CD4-positive, alpha-beta memory T cell (primary cell): ENCODE data around the gene NLRP5. TPM values are rescaled to one million over a fixed set of nuclear protein-coding genes. Genes with fewer than 3 reads are reported as not detected.
"Not testable (repeated sequence)": the region's sequence is repeated elsewhere in the genome, so short reads cannot be mapped to it uniquely, and the experiment has no call there.

ENCODE experiments used
- CTCF ChIA-PET: fragments of 350-600 bp; sonication (Branson Sonifier 250); formaldehyde crosslinking; loops from one replicate; lab custom pipeline; 2021; ENCODE audit warnings: inconsistent platforms; ENCODE audit not compliant: partially characterized antibody; lab: Charles Lee
- POLR2A ChIA-PET: fragments of 350-600 bp; sonication (Branson Sonifier 250); formaldehyde crosslinking; loops from one replicate; lab custom pipeline; 2021; ENCODE audit not compliant: partially characterized antibody; lab: Charles Lee
- DNase-seq, 5 donors: peaks; one replicate each; pipeline versions ENCODE4 v3.0.0 to v3.0.0-alpha.2; 2020 to 2022; ENCODE audit warnings: mixed read lengths in 1 of 5
- H3K27ac ChIP-seq: one replicate; pipeline ENCODE4 v1.7.0; 2013; ENCODE audit warnings: low read depth, low read length
- H3K27me3 ChIP-seq: 2 replicates; pipeline ENCODE4 v1.7.0; 2013; ENCODE audit warnings: mild to moderate bottlenecking, low read length, moderate library complexity; ENCODE audit not compliant: insufficient read depth
- H3K36me3 ChIP-seq: 2 replicates; pipeline ENCODE4 v1.7.0; 2013; ENCODE audit warnings: mild to moderate bottlenecking, low read length, moderate library complexity; ENCODE audit not compliant: insufficient read depth
- H3K4me1 ChIP-seq: 2 replicates; pipeline ENCODE4 v1.7.0; 2013; ENCODE audit warnings: mild to moderate bottlenecking, low read length, moderate library complexity; ENCODE audit not compliant: insufficient read depth
- H3K4me3 ChIP-seq, 2 donors: one replicate each; pipeline ENCODE4 v1.7.0; 2013; ENCODE audit warnings: low read length in 2 of 2, mild to moderate bottlenecking in 1 of 2
- H3K9me3 ChIP-seq, 2 donors: one replicate each; pipeline ENCODE4 v1.7.0; 2013; ENCODE audit warnings: low read length in 2 of 2, control low read depth in 1 of 2; ENCODE audit not compliant: control insufficient read depth in 1 of 2
- H3K27ac Mint-ChIP-seq, 7 donors: one replicate each; pipeline ENCODE4 v1.8.0; 2020 to 2021; ENCODE audit warnings: mixed read lengths in 7 of 7, mild to moderate bottlenecking in 6 of 7, inconsistent platforms in 3 of 7, moderate library complexity in 3 of 7
- H3K27me3 Mint-ChIP-seq, 2 donors: one replicate each; pipeline ENCODE4 v1.8.0; 2020 to 2021; ENCODE audit warnings: mixed read lengths in 2 of 2
- H3K36me3 Mint-ChIP-seq, 2 donors: one replicate each; pipeline ENCODE4 v1.8.0; 2020 to 2021; ENCODE audit warnings: mixed read lengths in 2 of 2, inconsistent platforms in 1 of 2, mild to moderate bottlenecking in 1 of 2
- H3K4me1 Mint-ChIP-seq, 4 donors: one replicate each; pipeline ENCODE4 v1.8.0; 2020 to 2021; ENCODE audit warnings: mixed read lengths in 4 of 4, mild to moderate bottlenecking in 1 of 4
- H3K4me3 Mint-ChIP-seq, 8 donors: one replicate each; pipeline ENCODE4 v1.8.0; 2020 to 2021; ENCODE audit warnings: mixed read lengths in 8 of 8, mild to moderate bottlenecking in 7 of 8, moderate library complexity in 6 of 8, inconsistent platforms in 3 of 8
- H3K9me3 Mint-ChIP-seq, 8 donors: one replicate each; pipeline ENCODE4 v1.8.0; 2020 to 2021; ENCODE audit warnings: mixed read lengths in 8 of 8, mild to moderate bottlenecking in 5 of 8, inconsistent platforms in 3 of 8, moderate library complexity in 1 of 8
- intact Hi-C: fragments of 100-400 bp; cut with micrococcal nuclease; formaldehyde crosslinking; loops from one replicate; pipeline ENCODE4 v1.15.1; 2023
- polyA plus RNA-seq, 2 donors: library from polyadenylated mRNA; unstranded; fragments of 300-500 nt; fragmentation: Illumina TruSeq; gene quantifications; one replicate each; pipeline ENCODE4 v1.2.3, GENCODE V29; 2021
- total RNA-seq, 2 experiments: library from RNA; stranded (reverse); gene quantifications; one replicate each; pipeline ENCODE4 v1.2.3, GENCODE V29; 2021

The NLRP5 gene
- total and polyA plus RNA-seq, 4 experiments from 2014 or later: not detected

- Histone ChIP-seq H3K4me3 (no peak overlapping the region), H3K27ac (no peak overlapping the region), H3K4me1 (peaks cover 9% of the 10 kb centered on the region), H3K27me3 (no peaks in the 10 kb centered on the region), H3K36me3 (peaks cover 17% of the 10 kb centered on the region), H3K9me3 (no peaks in the 10 kb centered on the region)
- H3K4me3 Mint-ChIP-seq: no peak overlapping the region
- POLR2A ChIA-PET: no interaction called here
- no peak overlapping the region for H3K27ac Mint-ChIP-seq
- H3K27me3 Mint-ChIP-seq: no peaks in the 10 kb centered on the region
- peaks cover 0 to 25% of the 10 kb centered on the region in 2 donors for H3K36me3 Mint-ChIP-seq
- no peaks in the 10 kb centered on the region for H3K9me3 Mint-ChIP-seq
- CTCF ChIA-PET: no interaction called here
- no peak for DNase-seq
- peaks cover 10 to 33% (median 17%) of the 10 kb centered on the region in 4 donors for H3K4me1 Mint-ChIP-seq
- intact Hi-C loops: no loop called here
These were observed 116.5 kb downstream of the NLRP5 start for GRCh38 chr19:56103027-56103614.

- Histone ChIP-seq H3K4me3 (no peak overlapping the region), H3K27ac (no peak overlapping the region), H3K9me3 (no peaks in the 10 kb centered on the region), H3K4me1 (peaks cover 9% of the 10 kb centered on the region), H3K36me3 (peaks cover 17% of the 10 kb centered on the region), H3K27me3 (no peaks in the 10 kb centered on the region)
- Mint-ChIP-seq H3K27ac (peak overlapping the region in 3 of 7 donors; percentile 48 to 85 (median 75)), H3K4me3 (no peak overlapping the region), H3K4me1 (peaks cover 12 to 46% (median 17%) of the 10 kb centered on the region in 4 donors), H3K9me3 (no peaks in the 10 kb centered on the region), H3K36me3 (peaks cover 0 to 25% of the 10 kb centered on the region in 2 donors), H3K27me3 (no peaks in the 10 kb centered on the region)
- POLR2A ChIA-PET: interaction anchor here (1.3 kb wide), 1 partner anchor 17 kb away, joined by 3 read pairs; the partner anchor contains the start of gene ZNF787
- DNase-seq: no peak
- CTCF ChIA-PET: interaction anchor here (1.0 to 1.3 kb wide), 2 partner anchors 23 to 36 kb away, joined by 3 to 5 read pairs; no protein-coding TSS in a partner anchor
- intact Hi-C loops: no loop called here
These were observed 117.8 kb downstream of the NLRP5 start for GRCh38 chr19:56104423-56104822.

- no peak overlapping the region for H3K4me3 ChIP-seq
- H3K4me1 ChIP-seq: peaks cover 9% of the 10 kb centered on the region
- POLR2A ChIA-PET: interaction anchor here (1.3 kb wide), 1 partner anchor 16 kb away, joined by 3 read pairs; the partner anchor contains the start of gene ZNF787
- intact Hi-C loops: loop anchor here (1.0 kb wide), 1 partner anchor 67 kb away; no protein-coding TSS in a partner anchor
- H3K27ac ChIP-seq: no peak overlapping the region
- H3K9me3 ChIP-seq: no peaks in the 10 kb centered on the region
- peak in 4 of 5 donors; percentile 25 to 40 (median 34) for DNase-seq
- Mint-ChIP-seq H3K4me3 (peak overlapping the region in 1 of 8 donors; percentile 8), H3K27me3 (no peaks in the 10 kb centered on the region), H3K36me3 (peaks cover 0 to 22% of the 10 kb centered on the region in 2 donors), H3K9me3 (no peaks in the 10 kb centered on the region), H3K27ac (peak overlapping the region in 3 of 7 donors; percentile 13 to 42 (median 41)), H3K4me1 (peaks cover 12 to 46% (median 17%) of the 10 kb centered on the region in 4 donors)
- H3K36me3 ChIP-seq: peaks cover 17% of the 10 kb centered on the region
- CTCF ChIA-PET: interaction anchor here (1.0 to 1.3 kb wide), 3 partner anchors 24 to 67 kb away, joined by 3 to 7 read pairs (median 5); no protein-coding TSS in a partner anchor
- no peaks in the 10 kb centered on the region for H3K27me3 ChIP-seq
These were observed 118.6 kb downstream of the NLRP5 start for GRCh38 chr19:56105090-56105701.

GRCh38 chr19:56105831-56106396 lies 119.3 kb downstream of the NLRP5 start:
- not testable (repeated sequence) for H3K27me3 Mint-ChIP-seq, H3K9me3 Mint-ChIP-seq, H3K9me3 ChIP-seq, H3K4me1 ChIP-seq, DNase-seq, H3K27me3 ChIP-seq, H3K27ac ChIP-seq, H3K4me3 ChIP-seq
- CTCF ChIA-PET: interaction anchor here (1.1 to 1.3 kb wide), 2 partner anchors 25 to 66 kb away, joined by 3 to 7 read pairs; no protein-coding TSS in a partner anchor
- intact Hi-C loops: loop anchor here (1.0 kb wide), 1 partner anchor 66 kb away; no protein-coding TSS in a partner anchor
- peaks cover 12 to 46% (median 17%) of the 10 kb centered on the region in 4 donors for H3K4me1 Mint-ChIP-seq
- peak overlapping the region in 2 of 8 donors; percentile 49 to 57 for H3K4me3 Mint-ChIP-seq
- POLR2A ChIA-PET: interaction anchor here (1.3 kb wide), 1 partner anchor 15 kb away, joined by 3 read pairs; the partner anchor contains the start of gene ZNF787
- peaks cover 0 to 22% of the 10 kb centered on the region in 2 donors for H3K36me3 Mint-ChIP-seq
- peak overlapping the region in 2 of 7 donors; percentile 8 to 13 for H3K27ac Mint-ChIP-seq
- peaks cover 11% of the 10 kb centered on the region for H3K36me3 ChIP-seq

DNA sequence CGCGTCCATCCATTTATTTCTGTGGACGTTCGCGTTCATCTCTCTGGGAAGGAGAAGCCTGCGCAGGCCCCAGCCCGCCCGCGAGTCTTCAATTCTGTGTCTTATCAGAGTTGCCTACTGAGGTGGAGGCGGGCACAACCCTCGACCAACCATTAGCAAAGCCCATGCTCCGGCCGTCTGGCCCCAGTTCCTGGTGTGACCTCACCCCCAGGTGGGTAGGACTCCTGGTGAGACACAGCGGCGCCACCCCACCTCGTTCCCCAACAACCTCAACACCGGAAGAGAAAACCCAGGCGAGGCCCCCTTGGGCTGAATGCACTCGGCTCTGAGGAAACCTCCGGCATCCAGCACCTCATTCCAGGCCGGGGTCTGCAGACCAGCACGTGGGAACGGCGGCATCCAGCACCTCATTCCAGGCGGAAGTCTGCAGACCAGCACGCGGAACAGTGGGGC lies 119.8 kb downstream of the NLRP5 start:
- no peaks in the 10 kb centered on the region for H3K27me3 Mint-ChIP-seq
- no peak overlapping the region for H3K4me3 ChIP-seq
- no peaks in the 10 kb centered on the region for H3K9me3 ChIP-seq
- no peaks in the 10 kb centered on the region for H3K9me3 Mint-ChIP-seq
- POLR2A ChIA-PET: no interaction called here
- CTCF ChIA-PET: no interaction called here
- peak overlapping the region in 1 of 8 donors; percentile 49 for H3K4me3 Mint-ChIP-seq
- H3K4me1 ChIP-seq: peaks cover 9% of the 10 kb centered on the region
- H3K4me1 Mint-ChIP-seq: peaks cover 12 to 46% (median 17%) of the 10 kb centered on the region in 4 donors
- H3K36me3 Mint-ChIP-seq: peaks cover 0 to 17% of the 10 kb centered on the region in 2 donors
- H3K27me3 ChIP-seq: no peaks in the 10 kb centered on the region
- H3K27ac Mint-ChIP-seq: peak overlapping the region in 1 of 7 donors; percentile 29
- no peak for DNase-seq
- no peak overlapping the region for H3K27ac ChIP-seq
- peaks cover 11% of the 10 kb centered on the region for H3K36me3 ChIP-seq
- intact Hi-C loops: no loop called here

DNA sequence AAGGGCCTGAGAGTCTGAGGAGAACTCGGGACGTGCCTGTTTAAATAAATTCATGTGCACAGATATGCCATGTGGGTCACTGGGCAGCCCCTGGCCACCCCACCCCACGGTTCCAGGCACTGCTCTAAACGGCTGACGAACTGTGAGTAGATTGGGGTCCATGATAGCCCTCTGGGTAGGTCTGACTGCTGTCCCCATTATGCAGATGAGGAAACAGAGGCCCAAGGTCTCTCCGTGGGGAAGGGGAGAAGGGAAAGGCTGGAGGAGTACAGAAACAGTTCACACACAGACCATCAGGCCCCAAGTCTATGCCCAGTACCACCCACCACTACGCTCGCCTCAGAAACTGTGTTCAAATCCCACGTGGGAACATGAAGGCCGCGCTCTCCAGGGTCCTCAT lies 120.4 kb downstream of the NLRP5 start:
- Mint-ChIP-seq H3K36me3 (peaks cover 0 to 12% of the 10 kb centered on the region in 2 donors), H3K4me3 (peak overlapping the region in 1 of 8 donors; percentile 17), H3K27ac (peak overlapping the region in 3 of 7 donors; percentile 13 to 51 (median 29)), H3K9me3 (no peaks in the 10 kb centered on the region), H3K4me1 (peaks cover 12 to 52% (median 17%) of the 10 kb centered on the region in 4 donors), H3K27me3 (no peaks in the 10 kb centered on the region)
- no peaks in the 10 kb centered on the region for H3K27me3 ChIP-seq
- H3K4me1 ChIP-seq: peaks cover 9% of the 10 kb centered on the region
- ChIA-PET CTCF (no interaction called here), POLR2A (no interaction called here)
- intact Hi-C loops: no loop called here
- no peak for DNase-seq
- H3K9me3 ChIP-seq: no peaks in the 10 kb centered on the region
- H3K36me3 ChIP-seq: peaks cover 9% of the 10 kb centered on the region
- no peak overlapping the region for H3K4me3 ChIP-seq
- no peak overlapping the region for H3K27ac ChIP-seq
